K562 (cell line): ENCODE data around the gene HOXB13. TPM values are rescaled to one million over a fixed set of nuclear protein-coding genes. Genes with fewer than 3 reads are reported as not detected.

Experiments used
- ATAC-seq: fragments of 200-7000 bp; cut with Tn5 transposase; 3 replicates; pipeline ENCODE4 v1.9.1; 2020; ENCODE audit warnings: moderate library complexity
- BruUV-seq: library from RNA; stranded (reverse); fragments of 400-500 nt; replicated peaks from 2 replicates; lab custom pipeline; 2021; lab: Mats Ljungman, UMichigan
- CTCF ChIA-PET: fragments of 300-600 bp; formaldehyde crosslinking; extraction: SDS; loops from one replicate; lab custom pipeline; 2021; ENCODE audit warnings: low intra/inter-chr PET ratio; lab: Yijun Ruan, JAX
- POLR2A ChIA-PET: fragments of 300-600, 350-650 bp; sonication (Branson Sonifier 250); formaldehyde crosslinking; extraction: SDS; loops from one replicate; lab custom pipeline; 2021; ENCODE audit warnings: antibody characterized with exemption, inconsistent platforms; lab: Yijun Ruan, JAX
- DNase-seq, 4 experiments: peaks; one replicate each; pipeline versions ENCODE4 v3.0.0 to v3.0.0-alpha.2; 2011 to 2018; ENCODE audit warnings: low spot score in 3 of 4, mixed read lengths in 3 of 4; ENCODE audit errors: extremely low read depth in 1 of 4
- FAIRE-seq: peaks from 2 replicates; lab custom pipeline; 2011; peaks lifted over from hg19 to GRCh38; lab: Jason Lieb, UNC
- H2AFZ ChIP-seq: 2 replicates; pipeline ENCODE4 v1.6.0; 2011; ENCODE audit warnings: low read depth, low read length, control low read depth, inconsistent platforms
- H3K27ac ChIP-seq: fragments of 200-600 bp; 3 replicates; pipeline ENCODE4 v1.8.0; 2011; ENCODE audit warnings: low read depth, mild to moderate bottlenecking, control low read depth, inconsistent platforms, low read length, moderate library complexity, mixed read lengths; ENCODE audit errors: extremely low read depth
- H3K27me3 ChIP-seq, 2 experiments: fragments of 300-600 bp in 1 of 2; 2 replicates in 1 of 2; 3 replicates in 1 of 2; pipeline versions ENCODE4 v1.6.0 to v1.8.0; 2011; ENCODE audit warnings: inconsistent platforms in 2 of 2, low read length in 2 of 2, mild to moderate bottlenecking in 1 of 2, mixed read lengths in 1 of 2, moderate library complexity in 1 of 2; ENCODE audit not compliant: control insufficient read depth in 2 of 2, insufficient read depth in 2 of 2
- H3K36me3 ChIP-seq: fragments of 300-600 bp; 3 replicates; pipeline ENCODE4 v1.8.0; 2011; ENCODE audit warnings: mild to moderate bottlenecking, low read length, inconsistent platforms; ENCODE audit not compliant: control insufficient read depth, insufficient read depth
- H3K4me1 ChIP-seq, 2 experiments: fragments of 200-600 bp in 1 of 2; replicated peaks in 1 of 2; 2 replicates in 1 of 2; 3 replicates in 1 of 2; pipeline versions ENCODE4 v1.5.1 to v1.8.0; 2011; ENCODE audit warnings: inconsistent platforms in 2 of 2, low read length in 2 of 2, mild to moderate bottlenecking in 1 of 2, mixed read lengths in 1 of 2, moderate library complexity in 1 of 2; ENCODE audit not compliant: control insufficient read depth in 2 of 2, insufficient read depth in 2 of 2
- H3K4me2 ChIP-seq: 2 replicates; pipeline ENCODE4 v1.6.1; 2011; ENCODE audit warnings: low read length, control low read depth, inconsistent platforms, mixed read lengths; ENCODE audit not compliant: insufficient read depth
- H3K4me3 ChIP-seq: fragments of 200-600 bp; sonication (generic), shearing (Covaris generic); 2 replicates; pipeline ENCODE4 v1.5.1; 2016; ENCODE audit warnings: control low read depth, inconsistent platforms
- H3K79me2 ChIP-seq: fragments of 200-600 bp; 3 replicates; pipeline ENCODE4 v1.8.0; 2011; ENCODE audit warnings: low read length, inconsistent platforms; ENCODE audit not compliant: control insufficient read depth, insufficient read depth
- H3K9ac ChIP-seq, 2 experiments: 2 replicates each; pipeline versions ENCODE4 v1.6.0 to v1.6.1; 2011; ENCODE audit warnings: low read depth in 2 of 2, low read length in 2 of 2, control low read depth in 1 of 2, inconsistent platforms in 1 of 2, mild to moderate bottlenecking in 1 of 2, mixed read lengths in 1 of 2; ENCODE audit not compliant: insufficient read depth in 1 of 2
- H3K9me1 ChIP-seq: one replicate; pipeline ENCODE4 v1.6.0; 2011; ENCODE audit warnings: inconsistent platforms, mild to moderate bottlenecking, low read length, moderate library complexity; ENCODE audit not compliant: control insufficient read depth, insufficient read depth
- H3K9me3 ChIP-seq: replicated peaks from 2 replicates; pipeline ENCODE4 v1.5.1; 2011; ENCODE audit warnings: low read depth, low read length, inconsistent platforms; ENCODE audit not compliant: control insufficient read depth, insufficient read depth
- H4K20me1 ChIP-seq: replicated peaks from 2 replicates; pipeline ENCODE4 v1.6.1; 2011; ENCODE audit warnings: low read length, inconsistent platforms, mixed read lengths; ENCODE audit not compliant: control insufficient read depth, insufficient read depth
- GTF2F1 ChIP-seq: IDR thresholded peaks from 2 replicates; pipeline ENCODE4 v1.6.1; 2011; ENCODE audit warnings: low read depth, low read length, improper control_type of control experiment
- HDAC6 ChIP-seq: IDR thresholded peaks from 2 replicates; pipeline ENCODE4 v1.6.1; 2012; ENCODE audit warnings: low read depth, mild to moderate bottlenecking, control low read depth, inconsistent platforms, low read length, moderate library complexity
- HINFP ChIP-seq: fragments of 450-650 bp; conservative IDR thresholded peaks from 2 replicates; pipeline ENCODE4 v1.6.1; 2016; ENCODE audit warnings: missing genetic modification characterization, low read depth, mild to moderate bottlenecking, control low read depth, missing compliant biosample characterization
- KDM1A ChIP-seq, 2 experiments: fragments of 450-650 bp; IDR thresholded peaks; 2 replicates each; pipeline ENCODE4 v1.6.1; 2016; ENCODE audit warnings: mild to moderate bottlenecking in 2 of 2
- KDM2B ChIP-seq: fragments of 250-450 bp; sonication (Bioruptor Pico); IDR thresholded peaks from 2 replicates; pipeline ENCODE4 v1.8.0; 2021; ENCODE audit warnings: mild to moderate bottlenecking, moderate library complexity
- POLR3A ChIP-seq: IDR thresholded peaks from 2 replicates; pipeline ENCODE4 v1.6.1; 2011; ENCODE audit warnings: borderline replicate concordance, mild to moderate bottlenecking, moderate library complexity; ENCODE audit not compliant: insufficient read length, insufficient read depth; ENCODE audit errors: extremely low read depth
- RBBP5 ChIP-seq: fragments of 200-600 bp; sonication (generic); IDR thresholded peaks from 2 replicates; pipeline ENCODE4 v1.6.1; 2012; ENCODE audit warnings: borderline replicate concordance, mild to moderate bottlenecking, low read length, control low read depth, inconsistent platforms; ENCODE audit not compliant: insufficient read depth, poor library complexity, severe bottlenecking
- SIN3A ChIP-seq, 2 experiments: fragments of 150-350 bp in 1 of 2; IDR thresholded peaks; 2 replicates each; pipeline ENCODE4 v1.6.1; 2011 to 2016; ENCODE audit warnings: borderline replicate concordance in 2 of 2, low read depth in 2 of 2, low read length in 2 of 2, mild to moderate bottlenecking in 2 of 2, moderate library complexity in 2 of 2; ENCODE audit not compliant: control insufficient read depth in 1 of 2
- SMAD4 ChIP-seq: fragments of 250-450 bp; sonication (Bioruptor Pico); conservative IDR thresholded peaks from 2 replicates; pipeline ENCODE4 v1.8.0; 2021; ENCODE audit warnings: inconsistent platforms, mild to moderate bottlenecking, moderate library complexity
- SNIP1 ChIP-seq: fragments of 450-650 bp; IDR thresholded peaks from 2 replicates; pipeline ENCODE4 v1.7.1; 2017; ENCODE audit warnings: low read depth, mild to moderate bottlenecking
- SP1 ChIP-seq: sonication (generic); formaldehyde crosslinking; IDR thresholded peaks from 2 replicates; pipeline ENCODE4 v1.8.1; 2022; ENCODE audit warnings: mild to moderate bottlenecking, missing genetic modification reagents
- ZBTB43 ChIP-seq: sonication (generic); formaldehyde crosslinking; IDR thresholded peaks from 2 replicates; pipeline ENCODE4 v1.8.0; 2023; ENCODE audit warnings: mild to moderate bottlenecking, missing genetic modification reagents
- ZNF778 ChIP-seq: fragments of 450-650 bp; formaldehyde crosslinking; IDR thresholded peaks from 2 replicates; pipeline ENCODE4 v1.4.0; 2020; ENCODE audit warnings: mild to moderate bottlenecking, moderate library complexity
- WGBS: fragments of 100-300 bp; shearing (Covaris generic); methylation state at CpG from one replicate; pipeline ENCODE4 v1.1.6; 2016; ENCODE audit warnings: low coverage, mixed read lengths; ENCODE audit not compliant: insufficient coverage; ENCODE audit errors: missing lambda C conversion rate; 5-methylcytosine and 5-hydroxymethylcytosine counted together
- in situ Hi-C: fragments of 300-500 bp; cut with MboI; formaldehyde crosslinking; loops from 4 replicates; pipeline ENCODE4 v1.15.0; 2018; ENCODE audit warnings: inconsistent platforms, mixed read lengths
- intact Hi-C: fragments of 100-400 bp; cut with micrococcal nuclease; formaldehyde crosslinking; loops from 2 replicates; pipeline ENCODE4 v1.14.2; 2022
- polyA plus RNA-seq, 8 experiments: library from polyadenylated mRNA; depleted of rRNA in 4 of 8; stranded (reverse) in 5 of 8; unstranded in 3 of 8; fragments of >200 nt; fragmentation: Nextera tagmentation in 2 of 8; fragmentation: Illumina TruSeq in 1 of 8; extraction: Ambion mirVana in 2 of 8; extraction: Trizol in 1 of 8; gene quantifications; 2 replicates each; pipeline versions ENCODE4 v1.2.1 to v1.2.3, GENCODE V29; 2011 to 2014; ENCODE audit warnings: inconsistent platforms in 1 of 8, missing spikeins in 1 of 8
- total RNA-seq, 7 experiments: library from RNA; depleted of rRNA in 6 of 7; stranded (reverse); fragments of >200 nt in 6 of 7; fragmentation: Illumina TruSeq in 2 of 7; extraction: Trizol in 2 of 7; gene quantifications; 2 replicates each; pipeline versions ENCODE4 v1.2.1 to v1.2.3, GENCODE V29; 2011 to 2021; ENCODE audit warnings: low replicate concordance in 1 of 7
- TF ChIP-seq, protein P1 (sequence below): fragments of 250-450 bp; sonication (Bioruptor Pico); IDR thresholded peaks from 2 replicates; pipeline ENCODE4 v1.4.0; 2020

Gene HOXB13
- total and polyA plus RNA-seq, 9 of the 15 experiments (the other 6 are each of a cell fraction or from before 2014, with no cell fraction given) = not detected

- TF ChIP-seq HINFP (tag) = no peak
- no peak for TF ChIP-seq SNIP1
Observed at GRCh38 chr17:48720266-48721008, 8.1 kb downstream of the HOXB13 start (continued).

DNA sequence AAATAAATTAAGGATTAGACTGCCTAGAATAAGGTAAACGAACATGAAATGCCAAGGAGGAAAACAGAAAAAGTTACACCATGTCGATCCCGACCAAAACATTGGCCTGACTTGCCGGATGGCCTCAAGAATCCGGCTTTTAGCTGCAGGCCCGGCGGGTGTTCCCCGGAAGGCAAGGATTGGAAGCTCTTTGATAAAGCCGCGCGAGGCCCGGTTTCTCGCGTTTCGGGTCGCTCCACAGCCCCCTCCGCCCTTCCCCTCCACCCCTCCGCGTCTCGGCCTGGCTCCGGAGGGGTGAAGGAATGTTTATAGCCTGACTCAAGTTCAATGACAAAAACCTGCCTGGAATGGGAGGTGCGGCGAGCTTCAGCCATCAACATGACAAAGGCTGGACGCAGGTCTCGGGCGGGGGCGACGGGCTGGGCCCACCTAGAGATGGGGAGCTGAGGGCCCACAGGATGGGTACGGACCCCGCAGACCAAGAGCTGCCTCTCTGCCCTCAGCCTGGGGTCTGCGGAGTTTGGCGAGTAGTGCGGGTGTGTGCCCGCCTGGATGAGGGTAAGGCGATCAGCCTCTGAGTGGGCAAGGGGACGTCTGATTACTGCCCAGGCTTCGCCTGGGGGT lies 8.8 kb downstream of the HOXB13 start:
- no peak overlapping the region for H3K4me3 ChIP-seq
- no peaks in the 10 kb centered on the region for H3K9me3 ChIP-seq
- peaks cover 3% of the 10 kb centered on the region; the same call in 1 of the 2 replicates for H4K20me1 ChIP-seq
- H3K4me2 ChIP-seq = no peak overlapping the region
- H3K9me1 ChIP-seq = no peaks in the 10 kb centered on the region
- intact Hi-C loops (no loop called here), in situ Hi-C loops (no loop called here)
- H3K27me3 ChIP-seq = peaks cover 48 to 52% of the 10 kb centered on the region in 2 experiments
- peaks cover 0 to 19% of the 10 kb centered on the region in 2 experiments; a peak in 2 of 5 replicates for H3K4me1 ChIP-seq
- 11% methylated on average over 29 of the region's 37 CpGs for WGBS
- H3K27ac ChIP-seq = no peak overlapping the region
- POLR2A ChIA-PET = interaction anchor here (0.7 to 1.0 kb wide), 2 partner anchors 9 to 15 kb away, joined by 3 read pairs; no protein-coding TSS in a partner anchor
- H3K9ac ChIP-seq = no peak overlapping the region
- FAIRE-seq (no peak), DNase-seq (no peak), ATAC-seq (no peak)
- CTCF ChIA-PET = no interaction called here
- H3K36me3 ChIP-seq = no peaks in the 10 kb centered on the region
- no peak overlapping the region for H2AFZ ChIP-seq
- no peaks in the 10 kb centered on the region for H3K79me2 ChIP-seq
- no TSS peak for BruUV-seq
- no peak for TF ChIP-seq SIN3A (IDR thresholded peaks at IDR 0.05; ENCODE audit: borderline replicate concordance in 2 of 2, control insufficient read depth in 1 of 2, low read depth in 2 of 2, low read length in 2 of 2)
- no peak for TF ChIP-seq SP1
- no peak for TF ChIP-seq KDM2B (CRISPR knock-in tag)
- no peak for TF ChIP-seq KDM1A (IDR thresholded peaks at IDR 0.05)
- no peak for TF ChIP-seq ZNF778 (CRISPR knock-in tag)
- TF ChIP-seq RBBP5 = no peak
- no peak for TF ChIP-seq ZBTB43
- TF ChIP-seq POLR3A = no peak
- TF ChIP-seq HDAC6 = no peak
- no peak for TF ChIP-seq SMAD4 (CRISPR knock-in tag)
- no peak for TF ChIP-seq GTF2F1
- TF ChIP-seq, protein P1, sequence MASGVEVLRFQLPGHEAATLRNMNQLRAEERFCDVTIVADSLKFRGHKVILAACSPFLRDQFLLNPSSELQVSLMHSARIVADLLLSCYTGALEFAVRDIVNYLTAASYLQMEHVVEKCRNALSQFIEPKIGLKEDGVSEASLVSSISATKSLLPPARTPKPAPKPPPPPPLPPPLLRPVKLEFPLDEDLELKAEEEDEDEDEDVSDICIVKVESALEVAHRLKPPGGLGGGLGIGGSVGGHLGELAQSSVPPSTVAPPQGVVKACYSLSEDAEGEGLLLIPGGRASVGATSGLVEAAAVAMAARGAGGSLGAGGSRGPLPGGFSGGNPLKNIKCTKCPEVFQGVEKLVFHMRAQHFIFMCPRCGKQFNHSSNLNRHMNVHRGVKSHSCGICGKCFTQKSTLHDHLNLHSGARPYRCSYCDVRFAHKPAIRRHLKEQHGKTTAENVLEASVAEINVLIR (CRISPR knock-in tag) = no peak
